Stomach (tissue), 9 donors: ENCODE results near the gene CAMK1G. TPM values are rescaled to one million over a fixed set of nuclear protein-coding genes. Genes with fewer than 3 reads are reported as not detected.

Source experiments
- DNase-seq, 2 donors: peaks; one replicate each; pipeline versions ENCODE4 v3.0.0 to v3.0.0-alpha.2; 2013 to 2019
- H3K27ac ChIP-seq, 5 donors: fragments of 200-600 bp in 4 of 5; sonication (generic) in 4 of 5; one replicate each; pipeline ENCODE4 v1.5.1; 2013 to 2019; ENCODE audit warnings: mild to moderate bottlenecking in 1 of 5, moderate library complexity in 1 of 5
- H3K27me3 ChIP-seq, 3 donors: fragments of 200-600 bp; sonication (generic); one replicate each; pipeline ENCODE4 v1.5.1; 2017 to 2019; ENCODE audit warnings: mixed run types in 1 of 3
- H3K36me3 ChIP-seq, 4 donors: fragments of 200-600 bp; sonication (generic); 1 replicate in 3 of 4; 2 replicates in 1 of 4; pipeline ENCODE4 v1.5.1; 2016 to 2019
- H3K4me1 ChIP-seq, 4 donors: fragments of 200-600 bp; sonication (generic); one replicate each; pipeline ENCODE4 v1.5.1; 2016 to 2019
- H3K4me3 ChIP-seq, 4 donors: fragments of 200-600 bp; sonication (generic) in 3 of 4; one replicate each; pipeline ENCODE4 v1.5.1; 2016 to 2019; ENCODE audit warnings: mild to moderate bottlenecking in 1 of 4
- H3K9me3 ChIP-seq, 4 donors: fragments of 200-600 bp; sonication (generic); one replicate each; pipeline ENCODE4 v1.5.1; 2016 to 2019
- CTCF ChIP-seq, 7 experiments: fragments of 450-650 bp in 4 of 7; fragments of 200-600 bp in 3 of 7; sonication (generic) in 3 of 7; IDR thresholded peaks; one replicate each; pipeline ENCODE4 v1.5.1; 2016 to 2019; ENCODE audit warnings: antibody characterized with exemption in 7 of 7, control low read depth in 2 of 7, mild to moderate bottlenecking in 1 of 7
- EP300 ChIP-seq: sonication (generic); formaldehyde crosslinking; IDR thresholded peaks from one replicate; pipeline ENCODE4 v1.6.1; 2017; ENCODE audit warnings: antibody characterized with exemption
- POLR2A ChIP-seq, 4 donors: fragments of 450-650 bp; IDR thresholded peaks; one replicate each; pipeline ENCODE4 v1.6.1; 2016; ENCODE audit warnings: antibody characterized with exemption in 4 of 4, control low read depth in 2 of 4, mild to moderate bottlenecking in 1 of 4, moderate library complexity in 1 of 4
- POLR2AphosphoS5 ChIP-seq, 3 donors: sonication (generic); formaldehyde crosslinking; IDR thresholded peaks; one replicate each; pipeline ENCODE4 v1.6.1; 2016; ENCODE audit warnings: antibody characterized with exemption in 3 of 3
- WGBS, 5 donors: extraction: QIAGEN DNeasy Blood & Tissue Kit in 3 of 5; methylation state at CpG; one replicate each; pipeline versions ENCODE4 v1.1.5 to v1.1.7; 2013 to 2018; 5-methylcytosine and 5-hydroxymethylcytosine counted together
- intact Hi-C: fragments of 100-400 bp; cut with DNase I; formaldehyde crosslinking; loops from one replicate; pipeline ENCODE4 v1.15.1; 2023; ENCODE audit warnings: low total_unique reads
- polyA plus RNA-seq, 3 donors: library from polyadenylated mRNA; stranded (reverse); fragments of 200-250 nt; gene quantifications; one replicate each; pipeline ENCODE4 v1.2.3, GENCODE V29; 2013
- total RNA-seq, 5 donors: library from RNA; depleted of rRNA; stranded (reverse); fragments of >200 nt; gene quantifications; one replicate each; pipeline versions ENCODE4 v1.1.0 to v1.2.3, GENCODE V29; 2014 to 2016
- donor health status: healthy with polysubstance abuse.
- donor health status: Bipolar disorder and iron deficiency.
- donor health status: healthy.

The CAMK1G gene
- total and polyA plus RNA-seq, 8 donors: 0.03 to 1.5 TPM; not detected in 6

- Histone ChIP-seq H3K4me1 (peaks cover 9 to 44% (median 20%) of the 10 kb centered on the region in 4 donors), H3K27me3 (no peaks in the 10 kb centered on the region), H3K36me3 (peaks cover 0 to 91% (median 22%) of the 10 kb centered on the region in 4 donors), H3K9me3 (no peaks in the 10 kb centered on the region), H3K4me3 (no peak overlapping the region), H3K27ac (no peak overlapping the region)
- WGBS, 5 donors: 64 to 88% (median 86%) methylated on average over 11 to 18 of the region's 18 CpGs
- DNase-seq: no peak
- TF ChIP-seq POLR2A (IDR thresholded peaks at IDR 0.05) (no peak), EP300 (no peak), CTCF (IDR thresholded peaks at IDR 0.05) (no peak), POLR2AphosphoS5 (IDR thresholded peaks at IDR 0.05) (no peak)
- intact Hi-C loops: loop anchor here (10.0 kb wide), 1 partner anchor 51 kb away; no protein-coding TSS in a partner anchor
Measured at GRCh38 chr1:209625791-209626285, 42.3 kb downstream of the CAMK1G start.

GRCh38 chr1:209626346-209627026 lies 43.0 kb downstream of the CAMK1G start:
- DNase-seq: no peak
- Histone ChIP-seq H3K4me1 (peaks cover 2 to 39% (median 18%) of the 10 kb centered on the region in 4 donors), H3K27ac (no peak overlapping the region), H3K9me3 (no peaks in the 10 kb centered on the region), H3K36me3 (peaks cover 0 to 91% (median 26%) of the 10 kb centered on the region in 4 donors), H3K4me3 (no peak overlapping the region), H3K27me3 (no peaks in the 10 kb centered on the region)
- TF ChIP-seq POLR2AphosphoS5 (IDR thresholded peaks at IDR 0.05) (no peak), POLR2A (IDR thresholded peaks at IDR 0.05) (no peak), EP300 (no peak), CTCF (IDR thresholded peaks at IDR 0.05) (no peak)
- intact Hi-C loops: loop anchor here (10.0 kb wide), 1 partner anchor 52 kb away; no protein-coding TSS in a partner anchor
- WGBS, 5 donors: 91 to 95% (median 94%) methylated on average over 16 to 19 of the region's 19 CpGs

- H3K9me3 ChIP-seq: no peaks in the 10 kb centered on the region
- WGBS, 5 donors: 63 to 76% (median 65%) methylated on average over 9 to 16 of the region's 16 CpGs
- peaks cover 0 to 32% (median 14%) of the 10 kb centered on the region in 4 donors for H3K4me1 ChIP-seq
- H3K36me3 ChIP-seq: peaks cover 0 to 91% (median 28%) of the 10 kb centered on the region in 4 donors
- intact Hi-C loops: loop anchor here (10.0 kb wide), 1 partner anchor 52 kb away; no protein-coding TSS in a partner anchor
- H3K4me3 ChIP-seq: no peak overlapping the region
- no peak overlapping the region for H3K27ac ChIP-seq
- no peak for DNase-seq
- TF ChIP-seq CTCF (IDR thresholded peaks at IDR 0.05): no peak
- no peak for TF ChIP-seq POLR2AphosphoS5 (IDR thresholded peaks at IDR 0.05)
- no peak for TF ChIP-seq EP300
- no peak for TF ChIP-seq POLR2A (IDR thresholded peaks at IDR 0.05)
- no peaks in the 10 kb centered on the region for H3K27me3 ChIP-seq
Measured at GRCh38 chr1:209627027-209627731, 43.7 kb downstream of the CAMK1G start.

- TF ChIP-seq POLR2AphosphoS5 (IDR thresholded peaks at IDR 0.05) (peak in 1 of 3 donors; percentile 41), POLR2A (IDR thresholded peaks at IDR 0.05) (no peak), EP300 (no peak), CTCF (IDR thresholded peaks at IDR 0.05) (peak in 5 of 7 experiments; percentile 63 to 96 (median 89))
- Histone ChIP-seq H3K27ac (no peak overlapping the region), H3K36me3 (peaks cover 0 to 91% (median 29%) of the 10 kb centered on the region in 4 donors), H3K4me1 (peaks cover 0 to 30% (median 13%) of the 10 kb centered on the region in 4 donors), H3K27me3 (no peaks in the 10 kb centered on the region), H3K9me3 (no peaks in the 10 kb centered on the region), H3K4me3 (no peak overlapping the region)
- WGBS, 5 donors: 41 to 59% (median 43%) methylated on average over 6 to 16 of the region's 16 CpGs
- intact Hi-C loops: loop anchor here (10.0 kb wide), 1 partner anchor 53 kb away; no protein-coding TSS in a partner anchor
- peak; percentile 79 to 90 for DNase-seq
Measured at GRCh38 chr1:209627732-209628196, 44.2 kb downstream of the CAMK1G start.
